ENCODE measurements around the gene SPTB. TPM values are rescaled to one million over a fixed set of nuclear protein-coding genes. Genes with fewer than 3 reads are reported as not detected.

SPTB gene
- total RNA-seq, 1 donor from 2014 or later, result 70.8 TPM

DNA sequence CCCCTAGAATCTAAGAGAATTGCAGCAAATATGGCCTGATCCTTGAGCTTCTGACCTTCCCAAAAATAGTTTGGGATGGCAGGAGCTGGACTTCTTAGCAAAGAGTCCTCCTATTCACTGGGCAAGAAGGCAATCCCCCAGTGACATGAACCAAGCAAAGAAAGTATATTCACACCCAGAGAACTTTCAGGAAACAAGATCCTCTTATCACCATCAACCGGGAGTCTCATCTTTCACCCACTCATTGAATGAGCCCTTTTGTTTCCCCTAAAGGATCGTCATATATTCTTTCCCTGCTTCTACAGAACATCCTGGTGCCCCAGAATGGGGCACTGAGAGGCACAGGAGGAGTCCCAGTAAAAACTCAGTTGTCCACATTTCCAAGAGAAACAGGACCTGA is 19.7 kb downstream of the SPTB start:
- no peak for ATAC-seq (ENCODE audit: poor library complexity)
- no peak for DNase-seq
- intact Hi-C loops (cut with DNase I), result no loop called here

- DNase-seq, result no peak
- intact Hi-C loops (cut with DNase I), result no loop called here
- ATAC-seq (ENCODE audit: poor library complexity), result no peak
Measured at GRCh38 chr14:64857979-64858744, 21.5 kb downstream of the SPTB start.

GRCh38 chr14:64856529-64857445 is 22.9 kb downstream of the SPTB start:
- ATAC-seq (ENCODE audit: poor library complexity), result no peak
- intact Hi-C loops (cut with DNase I), result no loop called here

DNA sequence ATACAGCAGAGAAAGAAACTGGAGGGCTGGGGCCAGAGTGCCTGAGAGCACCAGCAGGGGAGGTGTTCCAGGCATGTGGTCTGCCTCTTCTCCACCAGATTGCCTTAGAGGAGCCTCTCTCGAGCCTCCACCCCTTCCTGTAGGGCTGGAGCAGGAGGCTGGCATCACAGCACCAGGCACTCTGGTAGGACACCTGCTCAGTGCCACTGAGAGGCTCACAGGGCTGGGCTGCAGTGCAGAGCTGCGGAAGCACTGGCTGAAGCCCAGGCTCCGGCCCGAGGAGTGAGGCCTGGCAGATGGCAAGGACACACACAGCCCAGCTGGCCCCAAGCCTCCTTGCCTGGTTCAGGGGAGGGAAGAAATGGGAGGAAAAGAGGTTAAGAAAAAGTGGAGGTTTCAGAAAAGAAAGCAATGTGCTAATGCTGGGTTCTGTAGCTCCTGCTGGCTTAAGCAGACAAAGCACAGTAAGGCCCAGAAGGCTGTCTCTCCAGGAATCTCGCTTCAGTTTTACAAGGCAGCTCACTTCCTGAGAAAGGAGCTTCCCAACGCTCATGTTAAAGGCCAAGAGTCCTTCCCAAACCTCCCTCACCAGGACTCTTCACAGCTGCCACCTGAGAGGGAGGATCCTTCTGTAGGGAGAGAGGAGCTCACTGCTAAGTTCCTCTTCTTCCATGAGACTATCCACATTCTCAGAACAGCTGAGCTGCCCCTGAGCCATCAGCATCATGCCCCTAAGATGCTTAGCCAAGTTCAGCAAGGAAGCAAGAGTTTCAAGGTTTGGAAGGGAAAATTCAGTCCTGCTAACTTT is 23.8 kb downstream of the SPTB start:
- DNase-seq (no peak), ATAC-seq (ENCODE audit: poor library complexity) (peak; percentile 63)
- intact Hi-C loops (cut with DNase I), result no loop called here

More at GRCh38 chr14:64856529-64857445, 22.9 kb downstream of the SPTB start:
- no peak for DNase-seq

GRCh38 chr14:64850369-64851137 is 29.2 kb downstream of the SPTB start:
- ATAC-seq (ENCODE audit: poor library complexity), result no peak
- intact Hi-C loops (cut with DNase I), result no loop called here

DNA sequence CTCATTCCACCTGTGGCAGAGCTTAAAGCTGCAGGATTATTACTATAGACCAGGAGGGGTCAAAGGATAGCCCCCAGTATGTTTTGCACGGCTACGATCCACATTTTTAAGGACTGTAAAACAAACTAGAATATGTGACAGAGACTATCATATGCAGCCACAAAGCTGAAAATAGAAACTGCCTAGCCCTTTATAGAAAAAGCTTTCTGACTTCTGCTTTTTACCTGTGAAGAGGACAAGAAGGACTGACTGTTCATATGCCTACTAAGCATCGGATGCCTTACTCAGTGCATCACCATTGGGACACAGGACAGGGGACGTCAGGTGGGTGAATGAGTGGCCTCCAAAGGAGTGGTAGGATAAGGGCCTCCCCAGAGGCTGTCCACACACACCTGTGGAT is 29.8 kb downstream of the SPTB start:
- ATAC-seq (ENCODE audit: poor library complexity), result no peak
- intact Hi-C loops (cut with DNase I), result no loop called here
- no peak for DNase-seq

More at GRCh38 chr14:64850369-64851137, 29.2 kb downstream of the SPTB start:
- no peak for DNase-seq

DNA sequence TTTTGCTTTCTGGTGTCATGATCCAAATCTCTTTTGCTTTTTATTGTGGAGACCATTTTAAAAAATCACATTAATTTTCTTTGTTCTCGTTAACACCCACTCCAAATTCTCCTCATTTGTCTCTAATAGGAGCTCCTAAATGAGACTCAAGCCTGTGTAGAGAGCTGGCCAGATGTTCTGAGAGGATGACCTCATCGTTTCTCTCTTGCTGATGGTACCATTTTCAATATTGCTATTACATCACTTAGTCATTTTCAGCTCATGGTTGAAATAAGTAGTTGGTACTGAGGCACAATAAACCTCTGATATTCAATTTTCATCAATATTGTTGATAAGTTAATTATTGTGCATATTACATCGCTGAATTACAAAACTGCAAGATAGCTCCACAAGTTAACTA is 31.5 kb downstream of the SPTB start:
- ATAC-seq (ENCODE audit: poor library complexity), result no peak
- no peak for DNase-seq
- intact Hi-C loops (cut with DNase I), result no loop called here

GRCh38 chr14:64846319-64846718 is 33.4 kb downstream of the SPTB start:
- ATAC-seq (ENCODE audit: poor library complexity), result no peak
- DNase-seq, result no peak
- intact Hi-C loops (cut with DNase I), result no loop called here

DNA sequence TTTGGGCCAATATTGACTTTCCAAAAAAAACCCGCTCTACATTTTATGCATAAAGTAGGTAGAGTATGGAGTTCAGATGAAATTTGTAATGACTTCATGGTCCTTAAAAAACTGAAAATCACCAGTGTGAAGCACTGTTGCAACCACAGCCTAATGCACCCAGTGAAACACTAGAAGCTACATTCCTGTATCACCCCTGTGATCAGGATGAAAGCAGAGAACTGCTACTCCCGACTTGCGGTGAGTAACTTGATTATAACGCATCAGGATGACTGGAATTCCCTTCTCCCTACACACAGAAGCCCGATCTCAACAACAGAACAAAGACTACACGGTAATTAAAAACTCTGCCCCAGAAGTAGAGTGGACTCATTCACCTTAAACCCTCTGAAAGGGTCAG is 33.8 kb downstream of the SPTB start:
- no peak for ATAC-seq (ENCODE audit: poor library complexity)
- intact Hi-C loops (cut with DNase I), result no loop called here
- DNase-seq, result no peak

DNA sequence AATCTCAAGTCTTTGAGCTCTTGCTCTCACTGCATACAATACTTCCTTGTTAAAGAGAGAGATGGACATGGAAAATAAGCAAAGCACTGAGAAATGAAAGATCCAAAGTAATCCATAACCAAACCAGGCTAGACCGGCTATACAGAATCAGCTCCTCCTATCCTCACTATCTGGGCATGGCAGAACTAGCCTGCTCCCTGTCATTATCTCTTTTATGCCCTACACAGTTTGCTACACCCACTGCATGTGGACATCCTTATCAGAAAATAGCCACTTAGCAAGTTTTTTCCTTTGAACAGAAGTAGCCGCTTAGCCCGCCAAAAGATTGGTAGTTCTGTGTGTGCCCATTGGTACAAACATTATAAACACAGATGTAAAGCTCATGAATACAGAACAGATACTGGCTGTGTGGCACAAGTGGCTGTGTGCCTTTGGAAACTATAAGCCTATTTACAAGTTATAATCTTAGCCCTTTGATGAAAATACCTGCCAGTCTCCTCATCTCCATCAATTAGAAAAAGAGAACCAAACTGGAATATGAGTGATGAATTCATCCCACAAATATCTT is 34.7 kb downstream of the SPTB start:
- no peak for ATAC-seq (ENCODE audit: poor library complexity)
- intact Hi-C loops (cut with DNase I), result no loop called here
- DNase-seq, result no peak

DNA sequence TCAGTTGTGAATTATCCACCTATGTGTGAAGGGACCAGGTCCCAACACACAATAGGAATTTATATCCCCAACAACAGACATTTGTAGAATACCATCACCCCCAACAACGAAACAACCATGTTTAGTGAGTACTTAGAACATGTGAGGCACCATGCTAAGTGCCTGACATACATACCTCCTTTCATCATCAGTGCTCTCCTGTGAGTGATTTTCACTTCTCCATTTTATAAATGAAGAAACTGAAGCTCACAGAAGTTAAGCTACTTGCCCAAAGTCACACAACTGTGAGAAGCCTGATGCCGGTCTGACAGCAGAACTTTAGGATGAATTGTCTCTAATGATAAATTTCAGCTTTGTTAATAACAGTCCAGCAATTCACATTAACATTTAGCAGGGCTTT is 35.4 kb downstream of the SPTB start:
- intact Hi-C loops (cut with DNase I), result no loop called here
- no peak for ATAC-seq (ENCODE audit: poor library complexity)
- no peak for DNase-seq

GRCh38 chr14:64843548-64843947 is 36.2 kb downstream of the SPTB start:
- ATAC-seq (ENCODE audit: poor library complexity), result no peak
- intact Hi-C loops (cut with DNase I), result no loop called here
- no peak for DNase-seq

- peak; percentile 88 for ATAC-seq (ENCODE audit: poor library complexity)
- DNase-seq, result peak; percentile 76
- intact Hi-C loops (cut with DNase I), result no loop called here
Measured at GRCh38 chr14:64841772-64842750, 37.6 kb downstream of the SPTB start.

DNA sequence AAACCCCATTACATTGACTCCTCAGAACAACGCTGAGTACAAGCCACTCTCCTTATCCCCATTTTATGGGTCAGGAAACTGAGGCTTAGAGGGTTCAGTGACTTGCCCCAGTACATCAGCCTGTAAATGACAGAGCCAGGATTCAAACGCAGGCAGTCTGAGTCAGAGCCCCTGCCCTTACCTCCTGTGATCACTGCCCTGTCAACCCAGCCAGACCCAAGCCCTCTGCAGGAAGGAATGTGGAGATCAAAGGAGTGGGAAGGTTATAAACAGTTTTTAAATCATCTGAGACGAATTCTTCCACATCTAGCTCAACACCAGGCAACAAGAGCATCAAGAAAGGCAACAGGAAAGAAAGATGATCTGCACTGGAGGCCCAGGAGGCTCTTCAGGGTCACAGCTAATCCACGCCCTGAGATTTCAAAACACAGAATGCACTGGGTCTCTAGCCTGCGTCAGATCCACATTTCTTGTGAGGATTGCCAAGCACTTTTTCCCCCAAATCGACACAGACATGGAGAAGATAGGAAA is 38.5 kb downstream of the SPTB start:
- peak; percentile 71 for ATAC-seq (ENCODE audit: poor library complexity)
- intact Hi-C loops (cut with DNase I), result no loop called here
- no peak for DNase-seq

DNA sequence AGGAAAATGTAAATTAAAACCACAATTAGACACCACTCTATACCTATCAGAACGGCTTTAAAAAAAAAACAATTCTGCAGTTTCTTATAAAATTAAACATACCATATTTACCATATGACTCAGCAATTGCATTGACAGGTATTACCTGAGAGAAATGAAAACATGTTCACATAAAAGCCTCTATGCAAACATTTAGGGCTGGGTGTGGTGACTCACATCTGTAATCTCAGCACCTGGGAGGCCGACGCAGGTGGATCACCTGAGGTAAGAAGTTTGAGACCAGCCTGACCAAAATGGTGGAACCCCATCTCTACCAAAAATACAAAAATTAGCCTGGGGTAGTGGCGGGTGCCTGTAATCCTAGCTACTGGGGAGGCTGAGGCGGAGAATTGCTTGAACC is 41.1 kb downstream of the SPTB start:
- intact Hi-C loops (cut with DNase I), result no loop called here
- DNase-seq, result no peak
- no peak for ATAC-seq (ENCODE audit: poor library complexity)

GRCh38 chr14:64835431-64835830 is 44.3 kb downstream of the SPTB start:
- intact Hi-C loops (cut with DNase I), result no loop called here
- ATAC-seq (ENCODE audit: poor library complexity) (peak; percentile 18), DNase-seq (no peak)

DNA sequence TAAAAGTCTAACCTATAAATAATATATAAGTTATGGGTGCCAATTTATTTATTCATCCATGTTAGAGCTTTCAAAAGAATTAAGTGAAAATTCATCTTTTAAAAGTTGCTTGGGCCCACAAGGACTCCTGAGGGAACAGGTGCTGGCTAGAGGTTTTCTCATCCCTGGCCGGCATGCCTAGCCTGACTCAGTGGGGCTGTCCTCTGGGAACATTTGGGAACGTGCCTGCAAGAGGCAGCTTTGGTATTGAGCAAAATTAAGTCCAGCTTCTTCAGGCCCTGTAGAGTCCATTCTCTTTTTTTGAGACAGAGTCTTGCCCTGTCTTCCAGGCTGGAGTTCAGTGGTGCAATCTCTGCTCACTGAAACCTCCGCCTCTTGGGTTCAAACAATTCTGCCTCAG is 44.7 kb downstream of the SPTB start:
- intact Hi-C loops (cut with DNase I), result no loop called here
- ATAC-seq (ENCODE audit: poor library complexity) (no peak), DNase-seq (no peak)
